ENCODE measurements around the gene GK2.

The GK2 gene

DNA sequence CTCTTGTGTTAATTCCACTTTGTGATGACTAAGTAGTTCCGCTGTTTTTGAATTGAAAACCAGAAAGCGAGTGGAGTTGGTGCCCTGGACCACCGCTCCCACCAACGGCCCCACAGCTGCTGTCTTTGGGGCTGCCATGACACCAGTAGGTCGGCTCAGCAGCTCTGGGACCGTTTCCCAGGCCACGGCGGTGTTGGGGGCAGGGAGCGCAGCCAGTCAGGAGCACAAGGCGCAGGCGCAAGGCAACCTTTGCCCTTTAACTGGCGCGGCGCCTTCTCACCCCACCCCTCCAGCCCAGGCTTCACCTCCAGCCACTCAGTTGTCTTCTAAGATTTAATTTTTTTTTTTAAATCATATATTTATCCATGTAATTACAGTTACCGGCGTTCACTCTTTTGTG, at the start of gene GK2:
Gene GK2, minus strand, starts transcription at position 166 of the 400 bp plus-strand sequence. Its CDS starts 28 bp downstream, at position 138.
- DNase-seq (ENCODE audit: low read depth, low spot score) = no peak
- H3K27ac ChIP-seq = no peak within 1 kb of the TSS

DNA sequence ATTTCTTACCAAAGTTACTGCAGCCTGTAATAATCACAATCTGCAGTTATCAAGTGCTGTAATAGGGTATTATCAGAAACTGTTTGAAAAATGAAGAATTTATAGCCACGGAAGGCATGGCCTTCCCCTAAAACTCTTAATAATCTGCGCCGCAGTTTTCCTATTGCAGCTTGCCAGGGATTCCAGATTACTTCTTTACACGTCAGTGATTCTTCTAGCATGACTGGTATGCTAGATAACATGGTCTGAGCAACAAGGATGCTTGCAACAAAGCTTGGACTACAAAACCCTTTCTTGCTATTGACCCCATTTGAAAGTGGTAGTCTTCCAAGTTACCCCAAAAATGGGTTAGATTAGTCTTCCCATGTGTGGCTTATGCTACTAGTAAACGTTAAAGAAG, 47.2 kb upstream of the GK2 start:
- DNase-seq (ENCODE audit: low read depth, low spot score) = no peak
- H3K27ac ChIP-seq = no peak overlapping the region

DNA sequence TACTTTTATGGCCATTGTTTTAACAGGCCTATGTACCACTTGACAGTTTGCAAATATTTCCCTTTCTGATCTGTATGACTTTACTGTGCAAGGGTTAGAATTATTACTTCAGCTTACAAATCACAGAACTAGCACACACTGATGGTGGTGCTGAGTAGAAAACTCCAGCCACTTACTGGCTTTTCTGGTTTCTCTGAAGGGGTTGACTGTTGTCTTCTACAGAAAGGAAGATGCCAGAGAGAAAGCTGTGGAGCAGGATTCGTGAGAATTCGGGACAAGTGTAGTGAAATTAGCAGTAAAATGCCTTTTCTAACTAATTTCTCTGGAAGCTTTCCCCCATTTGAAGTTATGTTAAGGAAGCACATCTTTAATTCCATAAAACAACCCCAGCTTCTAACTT, 46.6 kb upstream of the GK2 start:
- no peak for DNase-seq (ENCODE audit: low read depth, low spot score)
- no peak overlapping the region for H3K27ac ChIP-seq

DNA sequence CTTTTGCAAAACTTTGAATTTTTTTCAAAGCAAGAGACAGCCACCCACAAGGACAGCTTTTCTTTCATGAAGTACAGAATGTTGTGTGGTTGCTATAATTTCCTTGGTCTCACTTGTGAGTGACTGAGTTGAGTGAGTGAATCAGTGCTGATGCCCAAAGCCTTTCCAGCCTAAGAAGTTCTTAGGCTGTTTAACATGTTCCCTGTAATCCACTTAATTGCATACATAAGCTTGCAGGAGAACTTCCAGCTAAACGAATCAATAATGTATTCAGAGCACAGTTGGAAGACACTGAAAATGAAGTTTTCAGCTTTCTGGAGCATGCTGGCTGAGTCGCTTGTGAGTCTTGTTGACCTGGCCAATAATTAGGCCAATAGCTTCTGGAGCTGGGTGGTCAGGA, 42.0 kb upstream of the GK2 start:
- no peak for DNase-seq (ENCODE audit: low read depth, low spot score)
- H3K27ac ChIP-seq = no peak overlapping the region

DNA sequence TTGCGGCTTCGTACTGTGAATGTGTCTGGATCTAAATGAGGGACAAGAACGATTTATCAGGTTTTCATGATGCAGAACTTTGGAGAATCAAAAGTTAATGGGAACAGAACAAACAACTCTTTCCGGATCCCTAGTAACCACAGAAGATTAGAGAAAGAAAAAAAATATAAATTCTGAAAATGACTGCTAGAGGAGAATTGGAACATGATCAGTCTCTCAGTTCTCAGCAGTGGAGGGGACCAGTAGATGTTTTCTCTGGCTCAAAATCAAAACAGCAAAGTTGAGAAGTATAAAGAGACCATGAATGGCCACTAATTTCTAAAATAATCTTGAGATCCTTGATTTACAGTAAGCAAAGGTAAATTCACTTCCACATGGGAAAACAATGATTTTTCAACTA, 38.1 kb upstream of the GK2 start:
- H3K27ac ChIP-seq = no peak overlapping the region
- DNase-seq (ENCODE audit: low read depth, low spot score) = no peak

DNA sequence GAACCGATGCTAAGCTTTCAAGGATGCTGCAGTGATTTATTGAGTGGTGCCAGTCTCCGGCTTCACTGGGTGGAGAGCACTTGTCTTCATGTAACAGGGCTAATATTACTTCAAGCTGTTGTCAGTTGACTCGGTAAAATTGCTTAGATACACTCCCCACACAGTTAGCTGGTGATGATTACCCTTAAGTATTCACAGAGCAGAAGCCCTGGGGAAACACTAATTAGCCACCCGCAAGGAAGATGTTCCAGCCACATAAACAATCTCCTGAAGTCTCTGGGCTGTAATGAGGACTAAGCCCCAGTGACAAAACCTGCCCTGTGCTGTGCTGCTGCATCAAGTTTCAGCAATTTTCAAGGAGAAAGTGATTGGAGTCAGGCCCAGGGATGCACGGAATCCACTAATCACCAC, 37.3 kb upstream of the GK2 start:
- no peak overlapping the region for H3K27ac ChIP-seq
- DNase-seq (ENCODE audit: low read depth, low spot score) = no peak

DNA sequence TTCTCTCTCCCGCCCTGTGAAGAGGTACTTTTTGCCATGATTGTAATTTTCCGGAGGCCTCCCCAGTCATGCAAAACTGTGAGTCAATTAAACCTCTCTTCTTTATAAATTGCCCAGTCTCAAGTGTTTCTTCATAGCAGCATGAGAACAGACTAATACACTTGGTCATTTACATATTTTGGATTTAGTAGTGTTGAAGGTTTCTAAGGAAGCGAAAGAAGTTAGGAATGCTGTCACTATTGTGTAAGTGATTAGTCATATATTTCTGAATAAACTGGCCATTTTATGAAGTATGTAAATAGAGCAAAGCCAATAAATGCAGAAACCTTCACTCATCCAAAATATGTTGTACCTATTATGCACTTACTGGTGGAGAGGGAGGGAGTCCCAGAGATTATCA, 34.4 kb upstream of the GK2 start:
- H3K27ac ChIP-seq = no peak overlapping the region
- no peak for DNase-seq (ENCODE audit: low read depth, low spot score)

DNA sequence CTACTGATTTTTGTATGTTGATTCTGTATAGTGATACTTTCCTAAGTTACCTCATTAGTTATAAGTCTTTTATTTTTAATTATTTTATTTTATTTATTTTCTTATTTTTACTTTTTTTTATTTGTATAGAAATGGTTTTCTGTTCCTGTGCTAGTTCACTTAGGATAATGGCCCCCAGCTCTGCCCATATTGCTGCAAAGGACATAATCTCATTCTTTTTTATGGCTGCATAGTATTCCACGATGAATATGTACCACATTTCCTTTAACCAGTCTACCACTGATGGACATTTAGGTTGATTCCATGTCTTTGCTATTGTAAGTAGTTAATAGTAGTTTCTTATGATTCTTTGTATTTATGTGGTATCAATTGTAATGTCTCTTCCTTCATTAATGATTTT, 31.5 kb upstream of the GK2 start:
- DNase-seq (ENCODE audit: low read depth, low spot score) = no peak
- no peak overlapping the region for H3K27ac ChIP-seq

DNA sequence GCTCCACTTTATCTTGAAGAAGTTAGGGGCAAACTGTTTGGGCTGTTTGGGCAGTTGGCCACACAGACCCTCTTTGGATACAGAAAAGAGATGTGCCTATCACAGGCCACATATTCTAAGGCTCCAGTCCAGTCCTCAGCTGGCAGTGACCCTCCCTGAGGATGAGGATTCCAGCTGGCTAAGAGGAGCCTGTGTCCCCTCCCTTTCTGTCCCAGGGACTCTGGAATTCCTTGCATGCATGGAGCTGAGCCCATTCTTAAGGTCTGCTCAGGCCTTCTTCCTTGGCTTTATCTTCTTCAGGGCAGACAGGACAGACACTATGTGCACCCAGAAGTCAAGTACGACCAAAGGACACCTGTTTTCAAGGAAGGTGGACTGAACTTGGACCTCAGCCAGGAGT, 23.8 kb upstream of the GK2 start:
- DNase-seq (ENCODE audit: low read depth, low spot score) = no peak
- no peak overlapping the region for H3K27ac ChIP-seq

DNA sequence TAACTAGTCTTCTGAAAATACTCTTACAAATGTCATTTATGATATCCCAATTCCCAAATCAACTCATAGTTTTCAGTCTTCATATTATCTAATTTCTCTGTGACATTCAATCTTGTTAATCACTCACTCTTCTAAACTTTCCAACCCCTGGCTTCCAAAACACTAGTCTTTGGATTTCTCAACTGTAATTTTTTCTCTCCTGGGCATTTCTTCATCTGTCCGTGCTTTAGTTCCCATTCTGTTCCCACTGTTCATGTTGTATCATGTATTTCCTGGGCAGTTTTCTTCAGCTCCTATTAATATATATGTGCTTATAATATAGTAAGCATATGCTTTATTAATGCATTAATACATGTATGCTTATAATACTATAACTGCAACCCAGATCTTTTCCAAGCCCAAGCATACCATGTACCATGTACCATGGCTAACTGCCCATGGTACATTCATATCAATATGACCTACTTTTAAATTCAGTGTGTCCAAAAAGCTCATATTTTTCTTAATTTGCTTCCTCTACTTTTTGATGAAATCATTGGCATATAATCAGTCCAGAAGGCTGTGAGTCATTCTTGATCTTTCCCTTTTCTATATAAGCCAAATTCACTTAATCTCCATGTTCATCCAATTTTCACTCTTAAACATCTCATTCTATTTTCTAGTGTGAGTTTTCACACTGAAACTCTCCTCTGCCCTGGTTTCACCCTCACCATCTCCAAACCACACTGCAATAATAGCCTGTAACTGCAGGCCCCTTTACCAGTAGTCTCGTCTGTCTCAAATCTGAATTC, 21.3 kb upstream of the GK2 start:
- DNase-seq (ENCODE audit: low read depth, low spot score) = no peak
- H3K27ac ChIP-seq = no peak overlapping the region

DNA sequence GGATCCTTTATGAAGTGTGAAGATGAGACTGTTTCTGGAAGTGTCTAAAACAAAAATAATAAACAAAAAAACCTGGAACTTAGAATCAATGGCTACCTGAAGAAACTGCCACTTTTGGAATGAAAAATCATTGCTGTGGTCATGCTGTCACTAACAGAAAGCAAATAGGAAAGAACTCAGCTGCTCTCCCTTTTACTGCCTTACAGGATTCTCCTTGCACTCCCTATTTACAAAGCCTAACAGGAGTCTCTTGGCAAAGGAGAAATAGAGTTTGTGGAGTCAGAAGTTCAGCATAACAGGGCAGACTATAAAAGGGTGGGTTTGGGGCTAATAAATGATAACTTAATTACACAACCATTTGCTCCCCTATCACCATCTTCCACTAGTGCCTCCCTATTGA, 19.0 kb upstream of the GK2 start:
- H3K27ac ChIP-seq = no peak overlapping the region
- no peak for DNase-seq (ENCODE audit: low read depth, low spot score)

DNA sequence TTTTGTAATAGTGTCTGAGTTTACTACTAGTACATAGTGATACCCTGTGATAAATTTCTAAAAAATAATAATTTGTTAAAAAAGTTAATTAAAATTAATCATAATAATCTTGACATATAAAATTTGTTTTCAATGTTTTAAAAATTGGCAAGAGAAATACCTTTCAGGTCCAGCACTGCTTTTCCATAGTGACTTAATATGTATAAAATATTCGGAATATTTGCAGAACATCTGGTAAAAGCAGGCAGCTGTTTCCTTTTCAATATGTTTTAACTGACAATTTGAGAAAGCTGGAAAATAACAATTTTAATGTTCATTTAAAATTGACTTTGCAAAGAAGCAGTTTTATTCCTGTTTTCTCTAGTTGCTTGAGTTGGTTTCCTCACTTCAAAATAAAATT, 17.6 kb upstream of the GK2 start:
- no peak overlapping the region for H3K27ac ChIP-seq
- DNase-seq (ENCODE audit: low read depth, low spot score) = no peak

DNA sequence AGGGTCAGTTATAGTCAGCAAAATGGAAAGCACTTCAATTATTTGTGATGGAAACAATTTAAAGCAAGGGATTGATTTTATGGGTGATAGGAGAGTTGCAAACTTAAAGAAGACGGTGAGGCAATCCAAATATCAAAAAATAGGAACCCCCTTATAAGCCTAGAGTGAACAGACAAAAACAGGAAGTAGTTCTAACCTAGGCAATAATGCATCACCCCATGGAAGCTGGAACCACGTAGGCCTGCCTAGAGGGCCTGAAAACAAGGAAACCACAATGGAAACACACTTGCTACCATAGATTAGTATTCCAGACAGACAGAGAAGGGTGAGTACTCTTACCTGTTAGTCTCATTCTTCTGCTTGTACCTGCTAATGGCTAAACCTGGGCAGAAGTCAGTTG, 13.5 kb upstream of the GK2 start:
- DNase-seq (ENCODE audit: low read depth, low spot score) = no peak
- H3K27ac ChIP-seq = no peak overlapping the region

DNA sequence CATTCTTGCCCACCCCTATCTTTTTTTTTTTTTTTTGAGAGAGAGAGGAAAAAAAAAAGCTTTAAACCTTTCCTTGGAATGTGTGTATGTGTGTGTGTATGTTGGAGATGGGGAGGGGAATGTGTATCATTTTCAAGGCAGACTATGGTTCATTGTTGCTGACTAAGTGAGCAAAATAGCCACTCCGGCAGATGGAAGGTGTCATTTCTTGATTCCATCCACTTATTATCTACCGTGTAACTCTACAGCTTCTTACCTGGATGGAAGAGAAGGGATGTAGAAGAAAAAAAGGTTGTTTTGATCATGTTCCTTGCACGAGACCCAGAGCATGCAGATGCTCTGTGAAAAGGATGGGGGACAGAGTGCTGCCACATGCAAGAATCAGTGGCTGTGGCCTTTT, 5.9 kb upstream of the GK2 start:
- H3K27ac ChIP-seq = no peak overlapping the region
- DNase-seq (ENCODE audit: low read depth, low spot score) = no peak

DNA sequence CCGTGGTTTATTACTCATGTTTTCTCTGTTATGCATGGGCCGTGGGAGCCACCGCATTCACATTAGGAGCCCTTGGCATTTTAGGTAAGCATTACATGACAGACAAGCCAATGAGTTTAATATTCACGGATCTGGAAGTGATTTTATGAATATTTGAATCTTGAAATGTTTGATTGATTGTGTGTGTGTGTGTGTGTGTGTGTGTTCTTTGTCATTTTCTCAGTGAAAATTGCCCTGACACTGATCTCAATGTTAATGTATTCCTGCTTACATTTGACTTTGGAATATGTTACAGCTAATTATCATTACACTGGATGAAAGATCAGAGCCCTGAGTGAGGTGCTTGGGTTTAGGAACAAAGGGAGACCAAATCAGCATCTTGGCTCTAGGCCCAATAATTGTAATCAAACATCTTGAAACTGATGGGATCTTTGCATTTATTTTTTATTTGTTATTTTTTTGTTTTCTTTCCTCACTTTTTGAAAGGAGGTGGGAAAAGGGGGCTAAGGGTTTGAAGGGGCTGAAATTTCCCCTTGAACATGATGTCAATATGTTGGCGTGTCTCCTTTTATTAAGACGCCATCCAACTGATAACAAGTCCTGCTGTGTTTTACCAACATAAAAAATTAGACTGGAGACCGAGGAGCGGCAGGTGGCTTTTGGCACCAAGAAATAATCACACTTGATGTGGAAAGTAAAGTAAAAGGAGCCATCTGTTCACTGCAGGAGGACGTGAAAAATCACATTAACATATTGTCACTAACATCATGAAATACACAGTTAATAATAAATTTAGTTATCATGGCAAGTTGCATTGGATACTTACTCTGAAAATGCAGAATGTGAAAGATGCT, 5.2 kb upstream of the GK2 start:
- no peak overlapping the region for H3K27ac ChIP-seq
- no peak for DNase-seq (ENCODE audit: low read depth, low spot score)

DNA sequence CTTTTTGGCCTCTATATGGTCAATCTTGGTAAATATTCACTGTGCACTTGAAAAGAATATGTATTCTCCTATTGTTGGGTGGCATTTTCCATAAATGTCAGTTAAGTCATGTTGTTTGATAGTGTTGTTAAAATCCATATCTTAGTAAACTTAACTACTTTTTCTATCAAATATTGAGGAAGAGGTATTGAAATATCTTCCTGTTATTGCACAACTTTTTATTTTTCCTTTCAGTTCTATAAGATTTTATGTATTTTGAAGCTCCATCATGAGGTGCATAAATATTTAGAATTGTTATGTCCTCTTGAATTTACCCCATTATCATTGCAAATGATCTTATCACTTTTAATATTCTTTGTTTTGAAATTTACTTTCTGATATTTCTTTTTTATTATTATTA, 3.4 kb downstream of the GK2 start:
- DNase-seq (ENCODE audit: low read depth, low spot score) = no peak
- H3K27ac ChIP-seq = no peak overlapping the region

DNA sequence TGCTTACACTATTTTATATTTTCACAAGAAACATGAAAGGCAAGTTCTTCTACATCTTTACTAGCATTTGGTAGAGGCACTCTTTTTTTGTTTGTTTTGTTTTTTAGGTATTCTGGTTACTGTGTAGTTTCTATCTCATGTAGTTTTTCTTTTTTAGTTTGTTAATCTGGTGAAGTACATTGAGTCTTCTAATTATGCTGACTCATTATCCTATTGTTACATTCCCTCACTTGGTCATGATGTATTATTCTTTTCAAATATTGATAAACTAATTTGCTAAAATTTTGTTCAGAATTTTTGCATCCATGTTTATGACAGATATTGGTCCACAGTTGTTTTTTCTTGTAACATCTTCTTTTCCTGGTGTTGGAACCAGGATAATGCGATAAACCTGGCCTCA, 4.7 kb downstream of the GK2 start:
- H3K27ac ChIP-seq = no peak overlapping the region
- no peak for DNase-seq (ENCODE audit: low read depth, low spot score)

DNA sequence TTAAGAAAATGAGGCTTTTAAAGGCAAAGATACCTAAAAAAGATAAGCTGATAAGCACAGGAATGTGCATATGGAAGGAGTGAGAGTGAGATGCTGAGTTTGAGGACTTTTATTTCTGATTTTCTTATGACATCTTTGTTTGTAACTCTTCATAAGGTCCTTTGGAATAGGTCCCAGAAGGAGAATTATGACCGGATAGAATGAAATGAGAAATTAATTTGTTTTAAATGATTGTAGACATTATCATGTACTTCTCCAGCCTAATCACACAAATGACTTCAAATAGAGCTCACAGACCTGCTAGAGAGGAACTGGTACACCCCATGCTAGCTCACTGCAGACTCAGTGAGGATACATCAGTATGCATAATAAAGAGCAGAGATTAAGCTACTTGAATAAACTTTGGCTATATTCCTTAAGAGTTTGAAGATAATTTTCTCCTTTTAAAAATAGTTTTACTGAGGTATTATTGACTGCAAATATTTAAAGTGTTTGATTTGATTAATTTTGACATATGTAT, 5.6 kb downstream of the GK2 start:
- no peak for DNase-seq (ENCODE audit: low read depth, low spot score)
- H3K27ac ChIP-seq = no peak overlapping the region

DNA sequence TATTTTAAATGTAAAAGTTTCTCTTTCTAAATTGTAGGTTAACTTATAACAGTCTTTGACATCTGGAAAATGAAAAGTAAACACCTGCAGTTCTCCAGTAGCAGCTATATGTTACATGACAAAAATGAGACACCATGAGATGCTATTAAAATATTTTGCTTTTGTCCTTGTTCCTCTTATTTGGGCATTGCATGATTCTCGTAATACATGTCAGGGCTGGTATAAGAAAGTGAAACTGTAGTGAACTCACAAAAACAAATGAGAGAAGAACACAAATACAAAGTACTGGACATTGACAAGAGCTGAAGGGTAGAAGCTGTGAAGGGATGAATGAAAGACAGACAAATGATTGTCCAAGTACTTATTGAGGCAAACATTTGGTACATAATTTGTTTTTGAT, 9.0 kb downstream of the GK2 start:
- DNase-seq (ENCODE audit: low read depth, low spot score) = no peak
- no peak overlapping the region for H3K27ac ChIP-seq

DNA sequence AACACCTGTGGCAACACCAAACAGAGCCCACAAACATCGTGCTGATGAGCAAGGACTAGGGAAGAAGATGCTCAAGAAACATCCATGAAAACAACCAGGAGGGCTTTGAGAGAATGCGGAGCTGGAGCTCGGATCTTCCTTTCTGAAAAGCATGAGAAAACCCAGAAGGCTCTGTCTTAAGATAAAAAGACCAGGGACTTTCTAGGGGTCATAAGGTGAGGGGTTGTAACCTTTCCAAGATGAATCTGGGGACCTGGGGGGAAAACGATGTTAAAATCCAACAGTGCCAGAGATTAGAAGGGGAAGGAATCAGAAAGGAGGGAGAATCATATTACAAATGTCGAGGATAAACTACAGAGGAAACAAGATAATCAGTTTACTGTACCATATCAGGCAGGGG, 10.1 kb downstream of the GK2 start:
- no peak overlapping the region for H3K27ac ChIP-seq
- DNase-seq (ENCODE audit: low read depth, low spot score) = no peak

DNA sequence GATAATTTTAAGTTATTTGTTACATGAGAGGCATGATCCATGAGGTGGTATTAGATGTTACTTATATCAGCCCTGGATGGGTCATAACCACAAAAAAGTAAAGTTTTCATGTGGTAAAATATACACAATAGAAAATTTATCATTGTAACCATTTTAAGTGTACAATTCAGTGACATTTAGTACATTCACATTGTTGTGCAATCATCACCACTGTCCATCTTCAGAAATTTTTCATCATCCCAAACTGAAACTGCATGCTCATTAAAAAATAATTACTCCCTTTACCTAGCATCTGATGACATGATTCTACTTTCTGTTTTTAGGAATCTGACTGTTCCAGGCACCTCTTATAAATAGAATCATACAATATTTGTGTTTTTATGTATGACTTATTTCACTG, 11.2 kb downstream of the GK2 start:
- DNase-seq (ENCODE audit: low read depth, low spot score) = no peak
- H3K27ac ChIP-seq = no peak overlapping the region

DNA sequence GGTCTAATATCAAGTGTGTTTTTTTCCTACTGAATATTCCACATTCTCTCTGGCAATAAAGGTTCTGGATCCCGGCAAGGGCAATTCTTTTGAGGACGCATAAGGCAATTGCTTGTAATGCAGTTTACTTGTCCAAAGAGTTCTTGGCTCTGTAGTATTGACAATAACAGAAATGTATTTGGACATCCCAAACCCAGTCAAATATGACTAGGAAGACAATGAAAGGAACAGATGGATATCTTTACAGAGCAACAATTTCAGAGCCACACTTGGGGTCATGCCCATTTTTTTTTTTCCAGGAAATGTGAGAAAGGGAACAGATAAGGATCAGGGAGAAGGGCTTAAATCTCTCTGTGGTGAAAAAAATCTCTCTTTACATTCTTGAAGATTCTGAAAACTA, 12.2 kb downstream of the GK2 start:
- no peak overlapping the region for H3K27ac ChIP-seq
- no peak for DNase-seq (ENCODE audit: low read depth, low spot score)
